Gastrocnemius medialis (tissue), 4 donors: ENCODE results near the gene FAM107B.

Source experiments
- POLR2A ChIP-seq, 2 donors: fragments of 450-650 bp; IDR thresholded peaks; one replicate each; pipeline ENCODE4 v1.6.1; 2017; ENCODE audit warnings: antibody characterized with exemption in 2 of 2, mild to moderate bottlenecking in 2 of 2, moderate library complexity in 2 of 2
- TF ChIP-seq, protein P1 (sequence below), 5 experiments: fragments of 450-650 bp in 3 of 5; fragments of 200-600 bp in 2 of 5; sonication (generic) in 2 of 5; IDR thresholded peaks in 4 of 5; conservative IDR thresholded peaks in 1 of 5; 1 replicate in 4 of 5; 2 replicates in 1 of 5; pipeline ENCODE4 v1.5.1; 2016 to 2019; ENCODE audit warnings: antibody characterized with exemption in 5 of 5, mild to moderate bottlenecking in 3 of 5, moderate library complexity in 3 of 5

GRCh38 chr10:14478604-14479003 lies 296.1 kb downstream of the FAM107B start:
- TF ChIP-seq, protein P1, sequence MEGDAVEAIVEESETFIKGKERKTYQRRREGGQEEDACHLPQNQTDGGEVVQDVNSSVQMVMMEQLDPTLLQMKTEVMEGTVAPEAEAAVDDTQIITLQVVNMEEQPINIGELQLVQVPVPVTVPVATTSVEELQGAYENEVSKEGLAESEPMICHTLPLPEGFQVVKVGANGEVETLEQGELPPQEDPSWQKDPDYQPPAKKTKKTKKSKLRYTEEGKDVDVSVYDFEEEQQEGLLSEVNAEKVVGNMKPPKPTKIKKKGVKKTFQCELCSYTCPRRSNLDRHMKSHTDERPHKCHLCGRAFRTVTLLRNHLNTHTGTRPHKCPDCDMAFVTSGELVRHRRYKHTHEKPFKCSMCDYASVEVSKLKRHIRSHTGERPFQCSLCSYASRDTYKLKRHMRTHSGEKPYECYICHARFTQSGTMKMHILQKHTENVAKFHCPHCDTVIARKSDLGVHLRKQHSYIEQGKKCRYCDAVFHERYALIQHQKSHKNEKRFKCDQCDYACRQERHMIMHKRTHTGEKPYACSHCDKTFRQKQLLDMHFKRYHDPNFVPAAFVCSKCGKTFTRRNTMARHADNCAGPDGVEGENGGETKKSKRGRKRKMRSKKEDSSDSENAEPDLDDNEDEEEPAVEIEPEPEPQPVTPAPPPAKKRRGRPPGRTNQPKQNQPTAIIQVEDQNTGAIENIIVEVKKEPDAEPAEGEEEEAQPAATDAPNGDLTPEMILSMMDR (IDR thresholded peaks at IDR 0.05 in 4 of 5, conservative IDR thresholded peaks at IDR 0.05 in 1 of 5): peak in 3 of 5 experiments; percentile 14 to 41 (median 29)
- no peak for TF ChIP-seq POLR2A (IDR thresholded peaks at IDR 0.05)
